Neural crest cell (in vitro differentiated cells): ENCODE data around the gene DPT. TPM values are rescaled to one million over a fixed set of nuclear protein-coding genes. Genes with fewer than 3 reads are reported as not detected.

ENCODE experiments used
- DNase-seq: peaks from one replicate; pipeline ENCODE4 v3.0.0; 2021; ENCODE audit warnings: low read depth, mixed read lengths, low spot score
- H3K27ac Mint-ChIP-seq: one replicate; pipeline ENCODE4 v1.8.0; 2021; ENCODE audit warnings: mild to moderate bottlenecking, mixed read lengths; ENCODE audit not compliant: unreplicated experiment
- H3K27me3 Mint-ChIP-seq: 2 replicates; pipeline ENCODE4 v1.8.0; 2021; ENCODE audit warnings: low read depth, mild to moderate bottlenecking, mixed read lengths
- H3K36me3 Mint-ChIP-seq: 2 replicates; pipeline ENCODE4 v1.8.0; 2021; ENCODE audit warnings: low read depth, mild to moderate bottlenecking, mixed read lengths
- H3K4me1 Mint-ChIP-seq: 2 replicates; pipeline ENCODE4 v1.8.0; 2021; ENCODE audit warnings: mixed read lengths
- H3K4me3 Mint-ChIP-seq: one replicate; pipeline ENCODE4 v1.8.0; 2021; ENCODE audit warnings: mild to moderate bottlenecking, mixed read lengths
- H3K9me3 Mint-ChIP-seq: 2 replicates; pipeline ENCODE4 v1.8.0; 2021; ENCODE audit warnings: mixed read lengths
- CTCF ChIP-seq: fragments of 200-600 bp; sonication (generic); conservative IDR thresholded peaks from 2 replicates; pipeline ENCODE4 v1.5.0; 2021; ENCODE audit warnings: antibody characterized with exemption, mild to moderate bottlenecking
- total RNA-seq: library from RNA; stranded (reverse); gene quantifications from 2 replicates; pipeline ENCODE4 v1.2.1, GENCODE V29; 2021

The DPT gene
- total RNA-seq, 1 donor from 2014 or later, result not detected

GRCh38 chr1:168698453-168698852, 30.6 kb downstream of the DPT start:
- Mint-ChIP-seq H3K27me3 (no peaks in the 10 kb centered on the region), H3K9me3 (no peaks in the 10 kb centered on the region), H3K36me3 (no peaks in the 10 kb centered on the region), H3K27ac (no peak overlapping the region), H3K4me3 (no peak overlapping the region), H3K4me1 (peaks cover 5% of the 10 kb centered on the region)
- DNase-seq, result no peak
- no peak for TF ChIP-seq CTCF

DNA sequence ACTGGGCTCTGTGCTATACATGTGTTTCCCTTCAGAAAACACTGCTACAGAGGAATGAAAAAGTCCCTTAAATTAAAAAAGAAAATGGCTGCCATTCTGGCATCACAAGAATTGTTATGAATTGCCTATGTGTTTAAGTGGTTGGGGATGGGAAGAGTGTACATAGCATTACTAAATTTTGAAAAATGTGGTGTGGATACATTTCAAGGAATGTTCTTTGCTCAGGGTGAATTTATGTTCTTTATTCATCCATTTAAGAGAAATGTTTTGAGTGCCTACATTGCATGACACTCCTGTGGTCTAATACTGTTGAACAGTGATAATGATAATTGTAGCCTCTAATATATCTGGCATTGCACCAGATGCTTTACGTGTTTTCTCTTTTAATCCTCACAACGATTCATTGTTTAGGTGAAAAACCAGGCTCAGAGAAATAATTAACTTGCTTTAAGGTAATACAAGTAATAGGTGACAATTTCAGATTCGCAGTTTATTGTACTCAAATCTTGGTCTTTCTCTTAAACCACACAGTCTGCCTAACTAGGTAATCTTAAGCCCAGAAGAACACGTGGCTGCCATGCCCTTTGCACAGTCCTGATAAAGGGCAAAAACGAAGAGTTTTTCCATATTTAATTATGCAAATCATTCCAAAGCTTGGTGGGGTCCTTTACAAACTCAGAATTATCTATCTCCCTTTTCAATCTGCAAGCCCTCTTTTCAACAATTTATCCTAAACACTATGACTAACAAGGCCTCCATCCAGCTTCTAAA, 31.5 kb downstream of the DPT start:
- no peak for DNase-seq
- Mint-ChIP-seq H3K4me3 (no peak overlapping the region), H3K27ac (no peak overlapping the region), H3K4me1 (peaks cover 5% of the 10 kb centered on the region), H3K27me3 (no peaks in the 10 kb centered on the region), H3K9me3 (no peaks in the 10 kb centered on the region), H3K36me3 (no peaks in the 10 kb centered on the region)
- TF ChIP-seq CTCF, result no peak

GRCh38 chr1:168696125-168696760, 32.8 kb downstream of the DPT start:
- H3K9me3 Mint-ChIP-seq, result no peaks in the 10 kb centered on the region
- H3K36me3 Mint-ChIP-seq, result no peaks in the 10 kb centered on the region
- no peak overlapping the region for H3K4me3 Mint-ChIP-seq
- no peak for DNase-seq
- peaks cover 5% of the 10 kb centered on the region for H3K4me1 Mint-ChIP-seq
- peak overlapping the region; percentile 46 for H3K27ac Mint-ChIP-seq
- TF ChIP-seq CTCF, result no peak
- no peaks in the 10 kb centered on the region for H3K27me3 Mint-ChIP-seq

DNA sequence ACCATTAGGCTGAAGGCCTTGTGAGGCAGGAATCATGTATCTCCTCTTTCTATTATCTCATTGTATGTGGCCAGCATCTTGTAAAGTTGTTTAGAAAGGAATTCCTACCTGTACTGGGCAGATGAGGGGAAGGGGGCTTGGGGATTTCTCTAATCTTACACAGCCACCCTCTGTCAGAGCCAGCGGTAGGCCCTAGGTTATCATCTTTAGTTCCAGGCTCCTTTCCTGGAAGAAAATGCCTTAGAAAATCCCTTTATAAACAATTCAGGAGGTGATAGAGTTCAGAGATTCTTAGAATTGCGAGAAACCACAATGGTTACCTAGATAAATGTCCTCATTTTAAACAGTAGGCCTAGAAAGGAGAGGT, 35.2 kb downstream of the DPT start:
- peaks cover 5% of the 10 kb centered on the region for H3K4me1 Mint-ChIP-seq
- H3K36me3 Mint-ChIP-seq, result no peaks in the 10 kb centered on the region
- H3K9me3 Mint-ChIP-seq, result no peaks in the 10 kb centered on the region
- no peak overlapping the region for H3K4me3 Mint-ChIP-seq
- no peaks in the 10 kb centered on the region for H3K27me3 Mint-ChIP-seq
- no peak for TF ChIP-seq CTCF
- no peak for DNase-seq
- H3K27ac Mint-ChIP-seq, result no peak overlapping the region

GRCh38 chr1:168693197-168693871, 35.7 kb downstream of the DPT start:
- DNase-seq, result no peak
- no peaks in the 10 kb centered on the region for H3K36me3 Mint-ChIP-seq
- H3K27me3 Mint-ChIP-seq, result no peaks in the 10 kb centered on the region
- H3K4me3 Mint-ChIP-seq, result no peak overlapping the region
- peaks cover 10% of the 10 kb centered on the region for H3K4me1 Mint-ChIP-seq
- H3K9me3 Mint-ChIP-seq, result no peaks in the 10 kb centered on the region
- no peak for TF ChIP-seq CTCF
- H3K27ac Mint-ChIP-seq, result no peak overlapping the region
